ENCODE results near the gene MAP3K15. TPM values are rescaled to one million over a fixed set of nuclear protein-coding genes. Genes with fewer than 3 reads are reported as not detected.

MAP3K15 gene
- total and polyA plus RNA-seq, 10 donors, result 0.86 to 11.3 (median 7.1) TPM

GRCh38 chrX:19331831-19332230, 183.5 kb downstream of the MAP3K15 start:
- Histone ChIP-seq H3K27ac (no peak overlapping the region), H3K4me1 (no peaks in the 10 kb centered on the region), H3K27me3 (replicated peaks in 1 of 7) (no peaks in the 10 kb centered on the region), H3K4me3 (no peak overlapping the region), H3K36me3 (no peaks in the 10 kb centered on the region), H3K9me3 (peaks cover 0 to 14% (median 7%) of the 10 kb centered on the region in 8 donors)
- WGBS, 5 donors, result 73 to 92% (median 88%) methylated on average over 10 of the region's 10 CpGs
- DNase-seq, result no peak
- TF ChIP-seq POLR2AphosphoS5 (IDR thresholded peaks at IDR 0.05) (no peak), POLR2A (IDR thresholded peaks at IDR 0.05) (no peak), CTCF (IDR thresholded peaks at IDR 0.05 in 8 of 11, conservative IDR thresholded peaks at IDR 0.05 in 3 of 11) (no peak)
- intact Hi-C loops (cut with DNase I; ENCODE audit: low total_unique reads), result loop anchor here (5.0 kb wide), 1 partner anchor 940 kb away; no protein-coding TSS in a partner anchor

DNA sequence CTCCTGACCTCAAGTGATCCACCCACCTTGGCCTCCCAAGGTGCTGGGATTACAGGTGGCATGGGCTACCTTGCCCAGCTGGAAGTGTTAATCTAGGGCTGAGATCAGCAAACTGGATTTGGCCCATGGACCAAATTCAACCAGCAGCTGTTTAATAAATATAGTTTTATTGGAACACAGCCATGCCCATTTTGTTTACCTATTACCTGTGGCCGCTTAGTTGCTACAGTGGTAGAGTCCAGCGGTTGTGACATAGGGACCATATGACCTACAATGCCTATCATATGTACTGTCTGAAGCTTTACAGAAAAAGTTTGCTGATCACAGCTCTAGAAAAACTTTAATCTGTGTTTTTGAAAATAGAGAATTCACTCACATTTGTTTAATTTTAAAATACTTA, 188.7 kb downstream of the MAP3K15 start:
- no peak for TF ChIP-seq CTCF (IDR thresholded peaks at IDR 0.05 in 8 of 11, conservative IDR thresholded peaks at IDR 0.05 in 3 of 11)
- no peak for TF ChIP-seq POLR2A (IDR thresholded peaks at IDR 0.05)
- no peak for TF ChIP-seq POLR2AphosphoS5 (IDR thresholded peaks at IDR 0.05)
- Histone ChIP-seq H3K4me1 (no peaks in the 10 kb centered on the region), H3K4me3 (no peak overlapping the region), H3K9me3 (peaks cover 0 to 6% (median 0%) of the 10 kb centered on the region in 8 donors), H3K27me3 (replicated peaks in 1 of 7) (peaks cover 0 to 5% (median 0%) of the 10 kb centered on the region in 7 donors), H3K27ac (no peak overlapping the region), H3K36me3 (no peaks in the 10 kb centered on the region)
- no peak for DNase-seq
- 85 to 100% (median 90%) methylated on average over 2 of the region's 2 CpGs for WGBS, 5 donors
- intact Hi-C loops (cut with DNase I; ENCODE audit: low total_unique reads), result no loop called here

Small RNA genes lying within 50 kb of the gene (small RNA-seq; reads per million reads assigned to genes)
- 0 reads per million in 4 donors for gene RF00019

Other genes starting within 250 kb of the MAP3K15 start
- gene PDHA1, start 171.6 kb downstream of the MAP3K15 start, total RNA-seq, result 100 to 1,000 TPM in 2 of 7 donors, 10 to 100 TPM in 5; 47.5 to 114 (median 89.2) TPM
- 100 to 1,000 TPM in 1 of 3 donors, 10 to 100 TPM in 2; 88.8 to 112 (median 89.3) TPM for gene PDHA1, start 171.6 kb downstream of the MAP3K15 start, polyA plus RNA-seq

All from spleen (tissue), 11 donors.